GM19238 (cell line): ENCODE data around the gene NPAS1.

Source experiments
- DNase-seq: peaks from one replicate; pipeline ENCODE4 v3.0.0; 2011; ENCODE audit warnings: low spot score; ENCODE audit not compliant: insufficient read length

The NPAS1 gene

GRCh38 chr19:47019431-47020041 is at the start of gene NPAS1:
Gene NPAS1, plus strand, starts transcription at chr19:47019837. Its CDS starts 1,211 bp downstream, at chr19:47021048.
- DNase-seq: no peak

DNA sequence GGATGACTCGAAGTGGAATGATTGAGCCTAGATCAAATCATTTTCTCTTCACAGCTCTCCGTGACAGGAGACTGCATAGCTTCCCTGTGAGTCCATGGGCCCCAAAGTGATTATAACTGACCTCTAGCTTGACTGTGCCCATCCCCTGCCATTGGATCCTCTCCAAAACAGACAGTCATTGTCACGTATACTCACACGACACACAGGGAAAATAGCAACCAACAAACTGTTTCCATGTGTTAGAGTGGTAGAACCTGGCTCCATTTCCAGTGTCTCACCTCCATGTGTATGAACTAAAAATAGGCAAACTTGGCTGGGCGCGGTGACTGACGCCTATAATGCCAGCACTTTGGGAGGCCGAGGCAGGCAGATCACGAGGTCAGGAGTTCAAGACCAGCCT is 48.8 kb upstream of the NPAS1 start:
- DNase-seq: no peak

- no peak for DNase-seq
Measured at GRCh38 chr19:46972311-46972710, 47.3 kb upstream of the NPAS1 start.

DNA sequence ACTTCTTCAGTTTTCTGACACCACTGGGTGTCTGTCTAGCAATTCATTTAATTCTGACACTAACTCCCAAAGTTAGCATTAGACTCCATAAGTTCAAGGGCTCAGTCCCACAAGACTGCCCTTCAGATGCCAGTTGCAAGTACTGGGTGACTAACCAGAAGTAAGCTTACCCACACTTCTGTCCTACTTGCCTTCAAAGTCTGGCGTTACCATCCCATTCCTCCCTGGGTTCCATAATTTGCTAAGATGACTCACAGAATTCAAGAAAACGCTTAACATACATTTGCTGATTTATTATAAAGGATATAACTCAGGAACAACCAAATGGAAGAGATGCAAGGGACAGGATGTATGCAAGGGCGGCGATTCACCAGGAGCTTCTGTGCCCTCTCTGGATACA is 45.5 kb upstream of the NPAS1 start:
- DNase-seq: no peak

DNA sequence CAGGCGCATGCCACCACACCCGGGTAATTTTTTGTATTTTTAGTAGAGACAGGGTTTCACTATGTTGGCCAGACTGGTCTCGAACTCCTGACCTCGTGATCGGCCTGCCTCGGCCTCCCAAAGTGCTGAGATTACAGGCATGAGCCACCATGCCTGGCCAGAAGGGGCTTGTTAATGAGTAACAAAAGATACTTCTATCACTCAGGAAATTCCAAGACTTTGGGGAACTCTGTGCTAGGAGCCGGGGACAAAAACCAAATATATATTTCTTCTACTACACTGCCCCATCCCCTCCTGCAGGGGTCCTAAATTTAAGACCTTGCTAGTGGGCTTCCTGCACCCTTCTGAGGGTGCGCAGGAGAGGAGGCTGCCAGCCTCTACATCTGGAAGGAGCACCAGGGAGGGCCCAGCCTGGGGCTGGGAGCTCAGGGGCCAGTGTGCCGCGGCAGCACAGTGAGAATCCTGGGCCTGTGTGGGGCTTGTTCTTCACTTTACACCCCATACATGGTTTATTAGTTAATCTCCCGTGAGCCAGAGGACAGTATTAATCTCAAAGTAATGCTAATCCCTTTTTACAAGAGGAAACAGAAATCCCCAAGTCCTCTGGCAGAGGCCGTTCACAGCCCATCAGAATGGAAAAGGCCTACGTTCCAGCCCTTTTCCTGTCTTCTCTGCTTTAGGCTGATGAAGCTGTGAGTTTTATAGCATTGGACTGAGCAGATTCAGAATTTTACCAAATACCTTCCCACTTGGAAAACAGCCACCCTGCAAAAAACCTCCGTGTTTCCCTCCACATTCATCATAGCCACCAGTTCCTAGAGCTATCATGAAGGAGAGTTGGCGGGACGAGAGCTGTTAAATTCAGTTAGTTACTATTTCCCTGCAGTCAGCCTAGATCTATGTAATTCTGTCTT is 44.4 kb upstream of the NPAS1 start:
- DNase-seq: no peak

GRCh38 chr19:46975925-46976782 is 43.5 kb upstream of the NPAS1 start:
- DNase-seq: no peak

- no peak for DNase-seq
Measured at GRCh38 chr19:46976845-46977320, 42.8 kb upstream of the NPAS1 start.

DNA sequence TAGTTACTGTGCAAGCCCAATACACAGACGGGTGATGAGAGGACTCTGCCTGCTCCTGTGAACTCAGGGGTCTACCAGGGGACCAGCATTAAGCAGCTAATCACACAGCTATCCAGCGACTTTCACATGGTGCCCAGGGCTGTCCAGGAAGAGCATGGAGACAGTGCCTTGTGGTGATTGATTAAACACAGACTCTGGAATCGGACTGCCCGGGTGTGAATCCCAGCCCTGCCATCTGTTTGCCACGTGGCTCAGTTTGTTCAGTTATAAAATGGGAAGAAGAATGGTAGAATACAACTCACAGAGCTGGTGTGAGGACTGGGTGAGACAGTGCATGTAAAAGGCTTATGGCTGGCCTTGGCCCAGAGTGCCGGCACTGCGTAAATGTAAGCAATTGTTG is 42.1 kb upstream of the NPAS1 start:
- no peak for DNase-seq

- DNase-seq: no peak
Measured at GRCh38 chr19:46978171-46978869, 41.3 kb upstream of the NPAS1 start.

DNA sequence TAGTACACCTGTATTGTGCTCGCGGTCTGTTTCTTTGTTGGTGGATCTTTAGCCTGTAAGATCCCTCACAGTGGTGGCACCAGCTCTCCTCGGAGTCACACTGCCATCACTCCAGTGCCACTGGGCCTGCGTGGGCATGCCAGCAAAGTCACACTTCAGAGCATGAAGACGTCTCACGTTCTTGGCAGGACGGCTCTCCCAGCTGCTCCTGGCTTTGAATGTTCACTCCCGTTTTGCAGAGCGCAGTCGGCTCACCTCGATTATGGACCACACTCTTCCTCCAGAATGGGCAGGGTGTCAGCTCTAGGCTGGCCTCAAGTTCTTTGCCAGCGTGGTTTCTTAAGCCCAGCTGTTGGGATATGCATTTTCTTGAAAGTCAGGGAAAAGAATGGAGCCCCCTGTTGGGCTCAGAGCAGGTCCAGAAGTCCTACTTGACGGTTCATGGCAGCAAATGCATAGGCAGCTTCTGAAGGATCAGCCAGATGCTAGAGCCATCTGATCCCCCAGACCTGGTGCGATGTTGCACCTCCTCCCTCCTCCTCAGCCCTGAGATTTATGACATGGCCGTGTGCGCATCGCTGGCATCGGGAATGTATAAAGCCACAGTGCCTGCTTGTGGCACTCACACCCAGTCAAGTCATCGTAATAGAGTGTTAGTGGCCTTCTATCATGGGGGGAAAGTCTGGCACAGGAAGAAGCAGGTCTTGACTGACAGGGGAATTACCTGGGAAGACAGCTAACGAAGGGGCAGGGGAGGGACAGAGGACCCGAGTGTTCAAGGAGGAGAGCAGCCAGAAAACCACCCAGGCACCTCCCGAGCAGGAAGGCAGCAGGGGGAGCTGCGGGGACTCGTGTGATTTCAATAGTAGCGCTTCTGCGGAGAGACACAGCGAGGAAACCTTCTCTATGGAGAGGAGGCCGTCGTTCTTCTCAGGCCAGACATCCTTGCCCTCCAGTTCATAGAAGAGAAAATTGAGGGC is 40.2 kb upstream of the NPAS1 start:
- DNase-seq: no peak

- DNase-seq: no peak
Measured at GRCh38 chr19:46980761-46981160, 38.9 kb upstream of the NPAS1 start.

DNA sequence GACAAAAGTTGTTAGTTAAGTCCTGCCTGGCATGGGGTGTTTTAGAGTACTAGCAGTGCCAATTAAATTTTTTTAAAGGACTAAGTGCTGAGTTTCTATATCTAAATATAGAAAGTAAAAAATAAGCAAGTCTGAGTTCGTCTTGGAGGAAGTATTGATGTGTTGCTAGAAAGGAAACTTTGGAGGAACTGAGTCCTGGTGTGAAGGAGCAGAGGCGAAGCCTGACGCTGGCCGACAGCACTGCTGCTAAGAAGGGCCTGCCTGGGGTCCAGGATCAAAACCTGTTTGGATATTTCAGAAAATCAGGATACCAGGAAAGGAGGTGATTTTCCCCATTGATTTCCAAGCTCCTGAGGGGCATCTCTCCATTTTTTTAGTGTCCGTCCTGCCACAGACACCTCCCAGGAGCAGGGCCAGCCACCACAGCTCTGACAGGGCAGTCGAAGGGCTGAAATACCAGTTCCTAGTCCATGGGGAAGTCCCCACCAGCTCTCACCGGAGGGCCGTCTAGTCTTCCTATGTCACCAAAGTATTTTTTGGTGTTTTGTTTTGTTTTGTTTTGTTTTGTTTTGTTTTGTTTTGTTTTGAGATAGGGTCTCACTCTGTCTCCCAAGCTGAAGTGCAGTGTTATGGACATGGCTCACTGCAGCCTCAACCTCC is 38.2 kb upstream of the NPAS1 start:
- DNase-seq: no peak

- DNase-seq: no peak
Measured at GRCh38 chr19:46983097-46983496, 36.5 kb upstream of the NPAS1 start.

- DNase-seq: no peak
Measured at GRCh38 chr19:46984077-46985010, 35.3 kb upstream of the NPAS1 start.

- DNase-seq: no peak
Measured at GRCh38 chr19:46985542-46986415, 33.9 kb upstream of the NPAS1 start.

- DNase-seq: no peak
Measured at GRCh38 chr19:46988614-46989230, 30.9 kb upstream of the NPAS1 start.
